ENCODE data around the gene MEAF6. TPM values are rescaled to one million over a fixed set of nuclear protein-coding genes. Genes with fewer than 3 reads are reported as not detected.

MEAF6 gene
- total and polyA plus RNA-seq, 2 of the 8 experiments (the other 6 are each of a cell fraction or from before 2014, with no cell fraction given), result 23.0 to 38.8 TPM

DNA sequence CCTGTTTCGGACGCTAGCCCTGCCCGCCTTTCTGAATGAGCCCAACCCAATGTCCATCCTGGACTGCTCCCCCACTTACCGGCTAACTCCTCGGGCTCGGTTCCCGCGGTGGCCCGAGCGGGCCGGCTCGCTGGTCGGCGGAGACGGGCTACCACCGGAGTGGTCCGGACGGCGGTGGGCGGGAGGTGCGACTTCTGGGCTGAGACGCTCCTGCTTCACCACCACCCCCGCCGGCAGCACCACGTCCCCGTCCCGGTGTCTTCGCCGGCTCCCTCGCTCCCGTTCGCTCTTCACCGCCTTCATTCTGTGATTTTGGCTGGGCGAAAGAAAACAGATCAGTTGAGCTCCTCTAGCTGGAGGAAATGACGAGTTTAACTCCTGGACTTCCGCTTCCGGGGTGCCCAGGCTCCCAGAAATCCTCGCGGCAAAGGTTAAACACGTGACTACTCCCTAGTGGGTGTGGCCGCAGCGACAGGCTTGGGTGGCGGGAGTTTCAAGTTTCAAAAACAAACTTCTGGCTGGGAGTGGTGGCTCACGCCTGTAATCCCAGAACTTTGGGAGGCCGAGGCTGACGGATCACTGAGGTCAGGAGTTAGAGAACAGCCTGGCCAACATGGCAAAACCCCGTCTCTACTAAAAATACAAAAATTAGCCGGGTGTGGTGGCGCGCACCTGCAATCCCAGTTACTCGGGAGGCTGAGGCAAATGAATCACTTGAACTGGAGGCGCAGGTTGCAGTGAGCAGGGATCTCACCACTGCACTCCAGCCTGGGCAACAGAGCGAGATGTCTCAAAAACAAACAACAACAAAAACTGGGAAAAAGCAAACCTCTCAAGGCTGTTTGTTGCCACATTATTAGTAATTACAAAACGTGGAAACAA is 39.6 kb upstream of the MEAF6 start, which contains the start of gene SNIP1 (continued):
- TF ChIP-seq EZH2 (IDR thresholded peaks at IDR 0.05; ENCODE audit: low read depth, low read length, severe bottlenecking), result no peak
- TF ChIP-seq GABPA (IDR thresholded peaks at IDR 0.05; ENCODE audit: borderline replicate concordance, insufficient read depth, low read length), result peak; percentile 90
- no peak for TF ChIP-seq SP2 (IDR thresholded peaks at IDR 0.05; ENCODE audit: low read length)
- peak; percentile 69 for TF ChIP-seq TAF7 (optimal IDR thresholded peaks at IDR 0.05; ENCODE audit: borderline replicate concordance, low read depth, low read length)
- peak; percentile 78; the same call in 1 of the 2 replicates for TF ChIP-seq KDM1A (IDR thresholded peaks at IDR 0.05; ENCODE audit: borderline replicate concordance, low read length)
- TF ChIP-seq POU5F1 (IDR thresholded peaks at IDR 0.05; ENCODE audit: low read depth, low read length), result no peak
- TF ChIP-seq SAP30 (IDR thresholded peaks at IDR 0.05; ENCODE audit: insufficient read depth, insufficient replicate concordance, low read length), result no peak
- TF ChIP-seq RFX5 (IDR thresholded peaks at IDR 0.05; ENCODE audit: borderline replicate concordance, low read depth, low read length), result no peak
- TF ChIP-seq, protein P1, sequence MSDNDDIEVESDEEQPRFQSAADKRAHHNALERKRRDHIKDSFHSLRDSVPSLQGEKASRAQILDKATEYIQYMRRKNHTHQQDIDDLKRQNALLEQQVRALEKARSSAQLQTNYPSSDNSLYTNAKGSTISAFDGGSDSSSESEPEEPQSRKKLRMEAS (IDR thresholded peaks at IDR 0.05), result peak; percentile 49; the same call in 1 of the 2 replicates
- TF ChIP-seq HDAC2 (IDR thresholded peaks at IDR 0.05; ENCODE audit: borderline replicate concordance in 1 of 2, low read depth in 2 of 2, low read length in 2 of 2), result 0 out of 4 replicates have a peak, but pooled peaks of 1 of the 2 experiments have one; percentile 67
- TF ChIP-seq BCL11A (IDR thresholded peaks at IDR 0.05; ENCODE audit: low read depth in 2 of 2, low read length in 2 of 2), result no peak
- TF ChIP-seq SIN3A (conservative IDR thresholded peaks at IDR 0.05 in 1 of 2, IDR thresholded peaks at IDR 0.05 in 1 of 2; ENCODE audit: low read depth in 1 of 2, low read length in 2 of 2), result no peak; a peak in 1 of 4 replicates
- TF ChIP-seq RBBP5 (IDR thresholded peaks at IDR 0.05; ENCODE audit: borderline replicate concordance, low read depth, low read length), result peak; percentile 60
- no peak for TF ChIP-seq BRCA1 (IDR thresholded peaks at IDR 0.05; ENCODE audit: low read depth, low read length)
- TF ChIP-seq KDM4A (IDR thresholded peaks at IDR 0.05; ENCODE audit: low read depth, low read length, severe bottlenecking), result peak; percentile 83
- no peak for TF ChIP-seq SP1 (IDR thresholded peaks at IDR 0.05; ENCODE audit: low read depth, low read length)
- peak; percentile 37 to 82 for TF ChIP-seq POLR2A (IDR thresholded peaks at IDR 0.05; ENCODE audit: control extremely low read depth in 1 of 2, low read depth in 2 of 2, low read length in 2 of 2)
- TF ChIP-seq SUZ12 (IDR thresholded peaks at IDR 0.05; ENCODE audit: low read length), result no peak
- TF ChIP-seq EGR1 (IDR thresholded peaks at IDR 0.05; ENCODE audit: borderline replicate concordance, low read depth, low read length), result no peak
- TF ChIP-seq, protein P2, sequence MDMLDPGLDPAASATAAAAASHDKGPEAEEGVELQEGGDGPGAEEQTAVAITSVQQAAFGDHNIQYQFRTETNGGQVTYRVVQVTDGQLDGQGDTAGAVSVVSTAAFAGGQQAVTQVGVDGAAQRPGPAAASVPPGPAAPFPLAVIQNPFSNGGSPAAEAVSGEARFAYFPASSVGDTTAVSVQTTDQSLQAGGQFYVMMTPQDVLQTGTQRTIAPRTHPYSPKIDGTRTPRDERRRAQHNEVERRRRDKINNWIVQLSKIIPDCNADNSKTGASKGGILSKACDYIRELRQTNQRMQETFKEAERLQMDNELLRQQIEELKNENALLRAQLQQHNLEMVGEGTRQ (IDR thresholded peaks at IDR 0.05; ENCODE audit: low read length), result peak; percentile 84
- no peak for TF ChIP-seq SRF (IDR thresholded peaks at IDR 0.05; ENCODE audit: low read depth, low read length)
- TF ChIP-seq GTF2F1 (IDR thresholded peaks at IDR 0.05; ENCODE audit: borderline replicate concordance, low read depth, low read length), result no peak
